Colon (tissue), 2 donors: ENCODE data around the gene ANO5.
"Not testable (repeated sequence)": the region's sequence is repeated elsewhere in the genome, so short reads cannot be mapped to it uniquely, and the experiment has no call there.

Source experiments
- FAIRE-seq: peaks from 2 replicates; lab custom pipeline; 2012; peaks lifted over from hg19 to GRCh38; lab: Jason Lieb, UNC
- donor health status: control.
- donor health status: control.

Gene ANO5

GRCh38 chr11:22199243-22199642 is 6.4 kb downstream of the ANO5 start:
- no peak for FAIRE-seq

- FAIRE-seq: no peak
These were observed 10.4 kb downstream of the ANO5 start for GRCh38 chr11:22203281-22203680.

DNA sequence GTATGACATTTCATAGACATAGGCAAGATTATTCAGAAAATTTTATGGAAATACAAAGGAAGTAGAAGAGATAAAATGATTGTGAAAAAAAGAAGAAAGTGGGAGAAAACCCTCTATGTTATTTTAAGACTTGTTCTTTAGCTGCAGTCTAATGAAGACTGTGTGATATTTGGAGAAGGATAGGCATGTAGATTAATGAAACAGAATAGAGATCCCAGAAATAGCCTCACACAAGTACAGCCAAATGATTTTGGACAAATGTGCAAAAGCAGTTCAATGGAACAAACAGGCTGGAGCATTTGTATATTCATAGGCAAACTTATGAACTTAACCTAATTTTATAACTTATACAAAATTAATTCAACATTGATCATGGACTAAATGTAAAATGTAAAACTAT is 14.3 kb downstream of the ANO5 start:
- no peak for FAIRE-seq

DNA sequence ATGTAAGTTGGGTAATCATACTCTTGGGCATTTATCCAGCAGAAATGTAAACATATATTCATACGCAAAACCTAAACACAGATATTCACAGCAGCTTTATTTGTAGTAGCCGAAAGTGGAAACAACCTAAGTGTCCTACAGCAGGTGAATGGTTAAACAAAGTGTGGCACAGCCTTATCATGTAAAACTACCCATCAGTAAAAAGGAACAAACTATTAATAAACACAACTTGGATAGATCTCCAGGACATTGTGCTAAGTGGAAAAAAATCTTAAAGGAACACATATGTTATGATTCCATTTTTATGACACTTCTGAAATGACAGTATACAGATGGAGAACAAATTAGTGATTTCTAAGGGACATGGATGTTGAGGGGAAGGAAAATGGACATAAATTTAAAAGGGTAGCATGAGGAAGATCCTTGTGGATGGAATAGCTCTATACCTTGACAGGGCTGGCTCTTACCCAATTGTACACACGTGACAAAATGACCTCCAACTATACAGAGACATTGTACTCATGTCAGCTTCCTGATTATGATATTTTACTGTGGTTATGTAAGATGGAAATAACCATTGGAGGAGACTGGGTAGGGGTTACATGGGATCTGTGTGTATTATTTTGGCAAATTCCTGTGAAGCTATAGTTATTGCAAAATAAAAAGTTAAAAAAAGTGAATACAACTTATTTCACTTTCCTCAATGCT is 15.4 kb downstream of the ANO5 start:
- no peak for FAIRE-seq

- no peak for FAIRE-seq
These were observed 24.1 kb downstream of the ANO5 start for GRCh38 chr11:22216940-22217339.

GRCh38 chr11:22221143-22221542 is 28.3 kb downstream of the ANO5 start:
- FAIRE-seq: no peak

- FAIRE-seq: no peak
These were observed 32.3 kb downstream of the ANO5 start for GRCh38 chr11:22225190-22225589.

DNA sequence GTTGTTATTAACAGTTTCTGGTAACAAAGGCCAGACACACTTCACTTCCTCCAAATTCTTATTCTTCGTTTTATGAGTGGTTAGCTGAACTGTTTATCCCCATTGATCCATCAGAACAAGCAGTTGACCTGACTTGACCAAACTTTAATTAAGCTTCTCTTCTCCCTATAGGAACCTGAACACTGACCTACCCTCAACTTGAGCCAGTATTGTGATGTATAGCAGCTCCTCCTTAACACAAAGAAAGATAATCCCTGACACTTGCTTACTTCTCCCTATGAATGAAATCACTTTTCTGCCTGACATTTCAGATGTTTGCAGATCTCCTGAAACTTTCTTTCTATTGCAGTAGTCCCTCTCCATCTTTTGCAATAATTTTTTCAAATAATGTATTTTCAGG is 41.9 kb downstream of the ANO5 start:
- FAIRE-seq: no peak

GRCh38 chr11:22244986-22245592 is 52.2 kb downstream of the ANO5 start:
- no peak for FAIRE-seq

GRCh38 chr11:22246992-22247391 is 54.1 kb downstream of the ANO5 start:
- no peak for FAIRE-seq

DNA sequence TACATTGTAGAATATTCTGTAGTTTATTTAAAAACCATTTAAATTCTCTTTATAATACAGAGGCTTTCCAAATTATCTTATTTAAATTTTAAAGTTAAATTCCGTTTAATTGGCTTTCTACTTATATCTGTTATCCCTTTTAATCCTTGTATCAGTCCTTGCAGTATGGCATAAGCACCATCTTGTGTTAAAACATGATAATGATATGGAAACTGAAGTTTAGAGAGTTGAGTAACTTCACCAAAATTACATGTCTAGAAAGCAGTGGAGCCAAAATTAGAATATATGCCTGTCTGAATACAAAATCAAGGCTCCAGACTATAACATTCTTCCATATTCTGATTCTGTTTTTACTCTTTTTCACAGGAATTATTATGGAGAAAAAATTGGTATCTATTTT is 57.0 kb downstream of the ANO5 start:
- FAIRE-seq: no peak

- FAIRE-seq: no peak
These were observed 64.0 kb downstream of the ANO5 start for GRCh38 chr11:22256876-22257275.

DNA sequence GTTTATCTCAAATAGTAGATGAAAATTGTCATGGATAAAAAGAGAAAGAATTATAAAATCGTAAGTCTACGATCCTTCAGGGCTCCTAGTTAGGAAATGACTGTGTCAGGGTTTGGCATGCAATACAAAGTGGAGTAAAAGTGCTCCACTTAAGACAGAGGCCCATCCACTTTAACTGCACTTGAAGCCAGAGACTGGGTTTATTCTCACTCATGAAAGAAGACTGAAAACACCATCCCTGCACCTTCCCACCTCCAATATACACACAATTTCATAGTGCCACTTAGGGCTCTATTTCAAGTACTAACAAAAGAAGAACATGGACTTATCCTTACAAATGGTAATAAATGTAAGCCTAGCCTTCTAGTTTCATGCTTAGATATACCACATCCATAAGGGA is 70.7 kb downstream of the ANO5 start:
- no peak for FAIRE-seq

DNA sequence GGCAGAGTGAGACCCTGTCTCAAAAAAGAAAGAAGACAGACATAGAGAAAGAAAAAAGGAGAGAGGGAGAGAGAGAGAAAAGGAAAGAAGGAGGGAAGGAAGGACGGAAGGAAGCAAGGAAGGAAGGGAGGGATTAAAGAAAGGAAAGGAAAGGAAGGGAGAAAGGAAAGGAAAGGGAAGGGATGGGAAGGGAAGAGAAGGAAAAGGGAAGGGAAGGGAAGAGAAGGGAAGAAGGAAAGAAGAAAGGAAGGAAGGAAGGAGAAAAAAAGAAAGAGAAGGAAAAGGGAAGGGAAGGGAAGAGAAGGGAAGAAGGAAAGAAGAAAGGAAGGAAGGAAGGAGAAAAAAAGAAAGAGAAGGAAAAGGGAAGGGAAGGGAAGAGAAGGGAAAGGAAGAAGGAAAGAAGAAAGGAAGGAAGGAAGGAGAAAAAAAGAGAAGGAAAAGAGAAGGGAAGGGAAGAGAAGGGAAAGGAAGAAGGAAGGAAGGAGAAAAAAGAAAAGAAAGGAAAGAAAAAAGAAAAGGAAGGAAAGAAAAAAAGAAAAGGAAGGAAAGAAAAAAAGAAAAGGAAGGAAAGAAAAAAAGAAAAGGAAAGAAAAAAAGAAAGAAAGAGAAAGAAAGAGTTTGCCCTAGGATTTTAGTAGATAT is 76.2 kb downstream of the ANO5 start:
- not testable (repeated sequence) for FAIRE-seq

GRCh38 chr11:22273781-22274180 is 80.9 kb downstream of the ANO5 start:
- FAIRE-seq: no peak

DNA sequence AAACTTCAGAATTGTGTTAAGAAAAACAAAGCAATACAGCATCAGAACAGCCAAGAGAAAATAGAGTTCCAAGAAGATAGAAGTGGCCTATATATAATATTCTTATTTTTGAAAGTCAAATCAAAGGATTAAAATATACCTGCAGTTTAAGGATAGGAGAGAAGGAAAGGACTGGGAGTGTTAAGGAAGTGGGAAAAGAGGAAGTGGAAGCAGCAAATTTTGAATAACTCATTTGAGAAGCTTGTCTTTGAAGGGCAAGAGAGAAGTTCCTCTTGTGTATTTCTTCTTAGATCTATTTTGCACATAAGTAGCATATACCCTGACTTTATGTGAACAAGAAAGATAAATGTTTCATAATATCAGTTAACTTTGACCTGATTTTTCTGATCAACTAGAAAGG is 82.7 kb downstream of the ANO5 start:
- FAIRE-seq: no peak

GRCh38 chr11:22276535-22276934 is 83.7 kb downstream of the ANO5 start:
- FAIRE-seq: no peak

- FAIRE-seq: not testable (repeated sequence)
These were observed 92.1 kb downstream of the ANO5 start for GRCh38 chr11:22284991-22285390.

GRCh38 chr11:22302368-22302767 is 109.5 kb downstream of the ANO5 start:
- no peak for FAIRE-seq

GRCh38 chr11:22304337-22304961 is 111.6 kb downstream of the ANO5 start:
- FAIRE-seq: no peak

DNA sequence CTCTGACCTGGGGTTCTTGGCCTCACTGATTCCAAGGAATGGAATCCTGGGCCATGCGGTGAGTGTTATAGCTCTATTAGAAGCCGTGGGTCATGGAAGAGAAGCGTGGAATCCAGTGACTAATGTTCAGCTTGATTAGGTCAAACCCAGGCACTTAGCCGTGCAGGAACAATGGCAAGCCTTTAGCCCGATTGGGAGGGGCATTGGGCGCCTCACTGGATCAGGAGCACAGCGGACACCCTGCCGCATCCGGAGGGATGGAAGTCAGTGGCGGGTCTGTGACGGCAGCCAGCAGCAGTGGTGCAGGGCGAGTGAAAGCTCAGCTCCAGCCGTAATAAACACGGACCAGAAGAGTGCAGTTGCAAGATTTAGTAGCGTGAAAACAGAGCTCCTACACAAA is 124.8 kb downstream of the ANO5 start:
- no peak for FAIRE-seq

GRCh38 chr11:22331771-22332170 is 138.9 kb downstream of the ANO5 start:
- no peak for FAIRE-seq
